IgD-negative memory B cell (primary cell): ENCODE data around the gene ABR. TPM values are rescaled to one million over a fixed set of nuclear protein-coding genes. Genes with fewer than 3 reads are reported as not detected.

Experiments
- H3K27ac Mint-ChIP-seq, 3 donors: one replicate each; pipeline ENCODE4 v1.8.0; 2020 to 2022; ENCODE audit warnings: mild to moderate bottlenecking in 3 of 3, mixed read lengths in 3 of 3, moderate library complexity in 1 of 3
- H3K27me3 Mint-ChIP-seq: one replicate; pipeline ENCODE4 v1.8.0; 2021; ENCODE audit warnings: mixed read lengths
- H3K36me3 Mint-ChIP-seq: one replicate; pipeline ENCODE4 v1.8.0; 2020; ENCODE audit warnings: mild to moderate bottlenecking, mixed read lengths
- H3K4me1 Mint-ChIP-seq, 3 donors: one replicate each; pipeline ENCODE4 v1.8.0; 2020 to 2022; ENCODE audit warnings: mixed read lengths in 3 of 3, mild to moderate bottlenecking in 1 of 3
- H3K4me3 Mint-ChIP-seq, 4 donors: one replicate each; pipeline ENCODE4 v1.8.0; 2020 to 2022; ENCODE audit warnings: mild to moderate bottlenecking in 4 of 4, mixed read lengths in 4 of 4, moderate library complexity in 3 of 4
- H3K9me3 Mint-ChIP-seq, 3 donors: one replicate each; pipeline ENCODE4 v1.8.0; 2020 to 2021; ENCODE audit warnings: mixed read lengths in 3 of 3, mild to moderate bottlenecking in 1 of 3
- polyA plus RNA-seq: library from polyadenylated mRNA; unstranded; fragments of 300-500 nt; fragmentation: Illumina TruSeq; gene quantifications from one replicate; pipeline ENCODE4 v1.2.3, GENCODE V29; 2021

Gene ABR
- polyA plus RNA-seq, 1 donor from 2014 or later, result 19.2 TPM

- Mint-ChIP-seq H3K9me3 (no peaks in the 10 kb centered on the region), H3K36me3 (no peaks in the 10 kb centered on the region), H3K27ac (peak overlapping the region in 2 of 3 donors; percentile 28 to 87), H3K27me3 (peaks cover 3% of the 10 kb centered on the region), H3K4me1 (peaks cover 15 to 30% (median 29%) of the 10 kb centered on the region in 3 donors), H3K4me3 (peak overlapping the region in 1 of 4 donors; percentile 9)
These were observed 11.1 kb upstream of the ABR start for GRCh38 chr17:1190751-1191331.

- peaks cover 19 to 34% (median 34%) of the 10 kb centered on the region in 3 donors for H3K4me1 Mint-ChIP-seq
- peak overlapping the region; percentile 48 to 83 (median 61) for H3K27ac Mint-ChIP-seq
- no peaks in the 10 kb centered on the region for H3K36me3 Mint-ChIP-seq
- peak overlapping the region in 3 of 4 donors; percentile 51 to 69 (median 58) for H3K4me3 Mint-ChIP-seq
- H3K9me3 Mint-ChIP-seq, result no peaks in the 10 kb centered on the region
- H3K27me3 Mint-ChIP-seq, result peaks cover 5% of the 10 kb centered on the region
These were observed 9.2 kb upstream of the ABR start for GRCh38 chr17:1188812-1189504.

GRCh38 chr17:1186923-1187771 is 7.4 kb upstream of the ABR start:
- Mint-ChIP-seq H3K27ac (peak overlapping the region in 2 of 3 donors; percentile 9 to 45), H3K4me3 (peak overlapping the region in 2 of 4 donors; percentile 35 to 45), H3K36me3 (peaks cover 4% of the 10 kb centered on the region), H3K4me1 (peaks cover 27 to 44% (median 36%) of the 10 kb centered on the region in 3 donors), H3K27me3 (peaks cover 15% of the 10 kb centered on the region), H3K9me3 (no peaks in the 10 kb centered on the region)

- Mint-ChIP-seq H3K4me3 (peak overlapping the region in 1 of 4 donors; percentile 41), H3K4me1 (peaks cover 36 to 51% (median 43%) of the 10 kb centered on the region in 3 donors), H3K27ac (no peak overlapping the region), H3K9me3 (no peaks in the 10 kb centered on the region), H3K36me3 (peaks cover 4% of the 10 kb centered on the region), H3K27me3 (peaks cover 20% of the 10 kb centered on the region)
These were observed 6.5 kb upstream of the ABR start for GRCh38 chr17:1186214-1186820.

- peak overlapping the region; percentile 67 to 87 (median 86) for H3K27ac Mint-ChIP-seq
- H3K9me3 Mint-ChIP-seq, result no peaks in the 10 kb centered on the region
- peak overlapping the region; percentile 54 to 94 (median 90) for H3K4me3 Mint-ChIP-seq
- peaks cover 24% of the 10 kb centered on the region for H3K27me3 Mint-ChIP-seq
- H3K36me3 Mint-ChIP-seq, result peaks cover 4% of the 10 kb centered on the region
- H3K4me1 Mint-ChIP-seq, result peaks cover 28 to 44% (median 40%) of the 10 kb centered on the region in 3 donors
These were observed 3.5 kb upstream of the ABR start for GRCh38 chr17:1183171-1183873.

- Mint-ChIP-seq H3K4me3 (peak overlapping the region in 3 of 4 donors; percentile 89 to 94 (median 91)), H3K4me1 (peaks cover 28 to 41% (median 40%) of the 10 kb centered on the region in 3 donors), H3K36me3 (peaks cover 4% of the 10 kb centered on the region), H3K27me3 (peaks cover 26% of the 10 kb centered on the region), H3K9me3 (no peaks in the 10 kb centered on the region), H3K27ac (peak overlapping the region in 2 of 3 donors; percentile 94 to 97)
These were observed 3.0 kb upstream of the ABR start for GRCh38 chr17:1182811-1183170.

- H3K4me1 Mint-ChIP-seq, result peaks cover 23 to 38% (median 35%) of the 10 kb centered on the region in 3 donors
- H3K36me3 Mint-ChIP-seq, result peaks cover 4% of the 10 kb centered on the region
- no peaks in the 10 kb centered on the region for H3K9me3 Mint-ChIP-seq
- H3K4me3 Mint-ChIP-seq, result peak overlapping the region; percentile 75 to 94 (median 90)
- peak overlapping the region; percentile 90 to 97 (median 94) for H3K27ac Mint-ChIP-seq
- peaks cover 27% of the 10 kb centered on the region for H3K27me3 Mint-ChIP-seq
These were observed 2.0 kb upstream of the ABR start for GRCh38 chr17:1181753-1182137.

GRCh38 chr17:1180958-1181752 is 1.4 kb upstream of the ABR start:
- H3K4me3 Mint-ChIP-seq, result peak overlapping the region; percentile 75 to 94 (median 90)
- H3K27me3 Mint-ChIP-seq, result peaks cover 27% of the 10 kb centered on the region
- no peaks in the 10 kb centered on the region for H3K9me3 Mint-ChIP-seq
- peak overlapping the region; percentile 90 to 97 (median 94) for H3K27ac Mint-ChIP-seq
- peaks cover 4% of the 10 kb centered on the region for H3K36me3 Mint-ChIP-seq
- H3K4me1 Mint-ChIP-seq, result peaks cover 23 to 35% (median 35%) of the 10 kb centered on the region in 3 donors

- Mint-ChIP-seq H3K4me1 (peaks cover 23 to 35% (median 32%) of the 10 kb centered on the region in 3 donors), H3K27me3 (peaks cover 26% of the 10 kb centered on the region), H3K36me3 (peaks cover 5% of the 10 kb centered on the region), H3K27ac (no peak overlapping the region), H3K9me3 (no peaks in the 10 kb centered on the region), H3K4me3 (peak overlapping the region in 3 of 4 donors; percentile 54 to 73 (median 63))
These were observed 516 bp downstream of the ABR start for GRCh38 chr17:1179112-1179817.

- H3K27ac Mint-ChIP-seq, result peak overlapping the region in 1 of 3 donors; percentile 21
- H3K9me3 Mint-ChIP-seq, result no peaks in the 10 kb centered on the region
- peaks cover 15% of the 10 kb centered on the region for H3K27me3 Mint-ChIP-seq
- peaks cover 2% of the 10 kb centered on the region for H3K36me3 Mint-ChIP-seq
- peak overlapping the region in 2 of 4 donors; percentile 51 to 85 for H3K4me3 Mint-ChIP-seq
- peaks cover 21 to 24% (median 22%) of the 10 kb centered on the region in 3 donors for H3K4me1 Mint-ChIP-seq
These were observed 2.6 kb downstream of the ABR start for GRCh38 chr17:1177016-1177700.

GRCh38 chr17:1174263-1174880 is 5.4 kb downstream of the ABR start:
- Mint-ChIP-seq H3K27me3 (peaks cover 3% of the 10 kb centered on the region), H3K27ac (no peak overlapping the region), H3K36me3 (peaks cover 2% of the 10 kb centered on the region), H3K4me3 (peak overlapping the region in 1 of 4 donors; percentile 37), H3K4me1 (peaks cover 6 to 10% (median 10%) of the 10 kb centered on the region in 3 donors), H3K9me3 (no peaks in the 10 kb centered on the region)
